Esophagus squamous epithelium (tissue), 5 donors: ENCODE measurements around the gene IL17RA. TPM values are rescaled to one million over a fixed set of nuclear protein-coding genes. Genes with fewer than 3 reads are reported as not detected.

Experiments
- DNase-seq: peaks from one replicate; lab custom pipeline; 2025; lab: John Stamatoyannopoulos, UW
- H3K27ac ChIP-seq, 4 donors: fragments of 200-600 bp; sonication (generic); one replicate each; pipeline ENCODE4 v1.5.1; 2016 to 2019; ENCODE audit warnings: mild to moderate bottlenecking in 1 of 4
- H3K27me3 ChIP-seq, 4 donors: fragments of 200-600 bp; sonication (generic); 1 replicate in 3 of 4; 2 replicates in 1 of 4; pipeline versions ENCODE4 v1.5.1 to v1.6.0; 2017 to 2021; ENCODE audit warnings: antibody characterized with exemption in 1 of 4
- H3K36me3 ChIP-seq, 3 donors: fragments of 200-600 bp; sonication (generic); one replicate each; pipeline ENCODE4 v1.5.1; 2016 to 2019
- H3K4me1 ChIP-seq, 3 donors: fragments of 200-600 bp; sonication (generic); one replicate each; pipeline ENCODE4 v1.5.1; 2017 to 2019
- H3K4me3 ChIP-seq, 4 donors: fragments of 200-600 bp; sonication (generic); 1 replicate in 3 of 4; 2 replicates in 1 of 4; pipeline ENCODE4 v1.5.1; 2016 to 2019; ENCODE audit warnings: mild to moderate bottlenecking in 2 of 4, moderate library complexity in 1 of 4
- H3K9me3 ChIP-seq, 3 donors: fragments of 200-600 bp; sonication (generic); one replicate each; pipeline ENCODE4 v1.5.1; 2016 to 2019
- CTCF ChIP-seq, 6 experiments: fragments of 450-650 bp in 4 of 6; fragments of 200-600 bp in 2 of 6; sonication (generic) in 2 of 6; IDR thresholded peaks; one replicate each; pipeline ENCODE4 v1.5.1; 2016 to 2019; ENCODE audit warnings: antibody characterized with exemption in 6 of 6, mild to moderate bottlenecking in 4 of 6, moderate library complexity in 4 of 6
- POLR2A ChIP-seq, 4 donors: fragments of 450-650 bp; IDR thresholded peaks; one replicate each; pipeline ENCODE4 v1.6.1; 2017; ENCODE audit warnings: antibody characterized with exemption in 4 of 4, mild to moderate bottlenecking in 4 of 4, moderate library complexity in 3 of 4
- WGBS, 2 donors: methylation state at CpG; one replicate each; pipeline ENCODE4 v1.1.5; 2018; 5-methylcytosine and 5-hydroxymethylcytosine counted together
- intact Hi-C: fragments of 100-400 bp; cut with DNase I; formaldehyde crosslinking; loops from one replicate; pipeline ENCODE4 v1.15.0; 2022
- total RNA-seq, 4 donors: library from RNA; depleted of rRNA; stranded (reverse); fragments of >200 nt; gene quantifications; one replicate each; pipeline ENCODE4 v1.1.0, GENCODE V29; 2016
- donor health status: DM: yes; HTN: yes; CAD: no.

IL17RA gene
- total RNA-seq, 4 donors from 2014 or later: 8.6 to 14.7 (median 9.1) TPM

GRCh38 chr22:17046566-17047348 lies 38.0 kb upstream of the IL17RA start:
- no peak overlapping the region for H3K27ac ChIP-seq
- H3K9me3 ChIP-seq: no peaks in the 10 kb centered on the region
- no peak for DNase-seq
- peaks cover 0 to 11% (median 0%) of the 10 kb centered on the region in 4 donors for H3K27me3 ChIP-seq
- no peak overlapping the region for H3K4me3 ChIP-seq
- intact Hi-C loops: no loop called here
- no peak for TF ChIP-seq POLR2A (IDR thresholded peaks at IDR 0.05)
- TF ChIP-seq CTCF (IDR thresholded peaks at IDR 0.05): no peak
- whole genome bisulfite sequencing, 2 donors: 67 to 76% methylated on average over 5 of the region's 5 CpGs
- H3K36me3 ChIP-seq: peaks cover 0 to 8% (median 0%) of the 10 kb centered on the region in 3 donors
- H3K4me1 ChIP-seq: no peaks in the 10 kb centered on the region

- no peak for TF ChIP-seq POLR2A (IDR thresholded peaks at IDR 0.05)
- no peak for TF ChIP-seq CTCF (IDR thresholded peaks at IDR 0.05)
- intact Hi-C loops: no loop called here
- H3K4me1 ChIP-seq: no peaks in the 10 kb centered on the region
- whole genome bisulfite sequencing, 2 donors: 47 to 74% methylated on average over 1 of the region's 1 CpG
- H3K36me3 ChIP-seq: peaks cover 0 to 8% (median 0%) of the 10 kb centered on the region in 3 donors
- no peak for DNase-seq
- peaks cover 0 to 7% (median 0%) of the 10 kb centered on the region in 4 donors for H3K27me3 ChIP-seq
- no peak overlapping the region for H3K4me3 ChIP-seq
- no peaks in the 10 kb centered on the region for H3K9me3 ChIP-seq
- H3K27ac ChIP-seq: no peak overlapping the region
Measured at GRCh38 chr22:17047656-17048055, 37.1 kb upstream of the IL17RA start.

GRCh38 chr22:17056058-17056457 lies 28.7 kb upstream of the IL17RA start:
- no peak for DNase-seq
- H3K27me3 ChIP-seq: no peaks in the 10 kb centered on the region
- TF ChIP-seq CTCF (IDR thresholded peaks at IDR 0.05) (no peak), POLR2A (IDR thresholded peaks at IDR 0.05) (no peak)
- H3K4me1 ChIP-seq: no peaks in the 10 kb centered on the region
- no peaks in the 10 kb centered on the region for H3K9me3 ChIP-seq
- no peaks in the 10 kb centered on the region for H3K36me3 ChIP-seq
- no peak overlapping the region for H3K4me3 ChIP-seq
- intact Hi-C loops: loop anchor here (5.0 kb wide), 1 partner anchor 139 kb away; no protein-coding TSS in a partner anchor
- H3K27ac ChIP-seq: no peak overlapping the region
- WGBS, 2 donors: 52 to 81% methylated on average over 5 of the region's 5 CpGs

GRCh38 chr22:17056807-17057206 lies 28.0 kb upstream of the IL17RA start:
- TF ChIP-seq POLR2A (IDR thresholded peaks at IDR 0.05) (no peak), CTCF (IDR thresholded peaks at IDR 0.05) (no peak)
- H3K36me3 ChIP-seq: no peaks in the 10 kb centered on the region
- H3K4me3 ChIP-seq: no peak overlapping the region
- H3K27me3 ChIP-seq: no peaks in the 10 kb centered on the region
- 80 to 93% methylated on average over 2 to 6 of the region's 8 CpGs for WGBS, 2 donors
- no peaks in the 10 kb centered on the region for H3K9me3 ChIP-seq
- intact Hi-C loops: loop anchor here (5.0 kb wide), 1 partner anchor 140 kb away; no protein-coding TSS in a partner anchor
- H3K27ac ChIP-seq: no peak overlapping the region
- no peaks in the 10 kb centered on the region for H3K4me1 ChIP-seq
- no peak for DNase-seq
